Smooth muscle cell of the umbilical artery (primary cell): ENCODE results near the gene DYNC1I2. TPM values are rescaled to one million over a fixed set of nuclear protein-coding genes. Genes with fewer than 3 reads are reported as not detected.

Experiments used
- total RNA-seq: library from RNA; depleted of rRNA; stranded (reverse); fragments of >200 nt; gene quantifications from 2 replicates; pipeline ENCODE4 v1.2.3, GENCODE V29; 2014

Gene DYNC1I2
- 108 and 173 TPM in 2 replicates for total RNA-seq

GRCh38 chr2:171687287-171688128 lies at the start of gene DYNC1I2:
TSS of gene DYNC1I2 (plus strand) at chr2:171687469. CDS start at chr2:171690156, 2,687 bp downstream.

Other genes with a start within 250 kb of the DYNC1I2 start
- 144 and 156 TPM in 2 replicates for gene CYBRD1, start 165.0 kb upstream of the DYNC1I2 start, total RNA-seq
- 28.6 and 28.8 TPM in 2 replicates for gene SLC25A12, start 206.8 kb downstream of the DYNC1I2 start, total RNA-seq
- 28.8 and 43.5 TPM in 2 replicates for gene HAT1, start 235.0 kb downstream of the DYNC1I2 start, total RNA-seq